HG02870 (cell line): ENCODE data around the gene IL1RN.

ENCODE experiments used
- ATAC-seq: cut with Tn5 transposase; IDR thresholded peaks from one replicate; pipeline ENCODE4 v1.9.1; 2021; ENCODE audit warnings: mild to moderate bottlenecking, moderate library complexity; ENCODE audit not compliant: unreplicated experiment

The IL1RN gene

DNA sequence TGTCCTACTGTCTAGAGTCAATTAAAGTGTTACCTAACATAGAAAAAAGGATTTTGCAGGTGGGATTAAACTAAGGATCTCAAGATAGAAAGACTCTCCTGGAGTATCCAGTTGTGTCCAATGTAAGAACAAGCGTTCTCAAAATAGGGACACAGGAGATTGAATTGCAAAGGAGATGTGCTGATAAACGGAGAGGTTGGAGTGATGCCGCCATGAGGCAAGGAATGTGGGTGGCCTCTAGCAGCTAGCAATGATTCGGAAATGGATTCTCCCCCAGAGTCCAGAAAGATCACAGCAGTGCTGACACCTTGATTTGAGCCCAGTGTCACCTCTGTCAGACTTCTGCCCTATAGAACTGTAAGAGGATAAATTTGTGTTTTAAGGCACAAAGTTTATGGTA, 24.1 kb upstream of the IL1RN start:
- ATAC-seq: no peak

DNA sequence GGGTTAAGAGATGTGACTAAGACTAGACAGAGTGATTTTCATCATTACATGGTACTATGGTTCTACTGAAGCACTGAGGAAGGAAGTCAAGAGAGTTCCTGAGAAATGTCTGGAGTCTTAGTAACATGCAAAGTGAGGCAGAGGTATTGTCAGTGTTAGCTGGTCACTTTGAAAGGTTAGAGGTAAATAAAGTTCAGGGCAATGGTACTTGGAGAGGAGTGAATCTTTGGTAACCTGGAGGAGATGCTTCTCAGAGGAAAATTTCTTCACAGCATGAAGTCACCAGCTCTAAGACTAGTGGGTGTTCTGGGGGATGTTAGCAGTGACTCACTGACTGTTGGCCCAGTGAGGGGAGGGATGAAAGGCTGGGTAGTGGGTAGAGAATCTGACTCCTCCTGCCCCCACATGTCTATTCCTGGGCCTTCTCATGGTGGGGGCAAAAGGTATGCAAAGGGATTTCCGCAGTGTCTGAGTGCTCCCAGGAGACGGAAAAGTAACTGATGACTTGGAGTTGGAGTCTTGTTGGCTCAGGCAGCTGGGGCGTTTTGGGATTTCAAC, 23.3 kb upstream of the IL1RN start:
- no peak for ATAC-seq

DNA sequence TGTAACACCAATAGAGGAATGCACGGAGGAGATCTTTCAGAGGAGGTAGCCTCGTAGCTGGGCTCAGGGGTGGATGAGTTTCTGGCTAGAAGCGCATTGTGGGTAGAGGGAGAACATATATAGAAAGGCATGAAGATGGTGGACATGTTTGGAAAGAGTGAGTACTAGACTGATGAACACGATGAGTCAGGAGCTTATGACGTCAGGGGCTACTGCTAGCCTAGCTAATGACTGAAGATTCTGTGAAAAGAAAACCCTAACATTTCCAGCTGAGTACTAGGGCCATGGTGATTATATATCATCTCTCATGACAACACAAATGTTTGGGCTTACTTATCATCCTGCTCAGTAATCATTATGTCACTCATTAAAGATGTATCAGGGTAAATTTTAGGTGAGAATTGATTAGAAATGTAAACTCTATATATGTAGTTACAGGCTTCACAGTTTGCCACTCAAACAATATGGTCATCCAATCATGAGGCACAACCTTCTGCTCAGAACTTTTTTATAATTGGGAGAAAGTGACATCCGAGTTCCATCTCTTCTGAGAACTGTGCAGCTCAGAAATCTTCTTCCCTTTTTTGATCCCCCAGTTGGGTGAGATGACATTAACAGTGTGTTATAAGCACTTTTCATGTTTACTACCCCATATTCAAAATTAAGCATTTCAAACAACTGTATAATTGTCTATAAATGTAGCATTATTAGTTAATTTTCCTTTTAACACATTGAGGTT, 22.2 kb upstream of the IL1RN start:
- no peak for ATAC-seq

GRCh38 chr2:113111121-113111520, 16.3 kb upstream of the IL1RN start:
- no peak for ATAC-seq

- no peak for ATAC-seq
Observed at GRCh38 chr2:113111823-113112287, 15.5 kb upstream of the IL1RN start.

- ATAC-seq: no peak
Observed at GRCh38 chr2:113112441-113112840, 15.0 kb upstream of the IL1RN start.

DNA sequence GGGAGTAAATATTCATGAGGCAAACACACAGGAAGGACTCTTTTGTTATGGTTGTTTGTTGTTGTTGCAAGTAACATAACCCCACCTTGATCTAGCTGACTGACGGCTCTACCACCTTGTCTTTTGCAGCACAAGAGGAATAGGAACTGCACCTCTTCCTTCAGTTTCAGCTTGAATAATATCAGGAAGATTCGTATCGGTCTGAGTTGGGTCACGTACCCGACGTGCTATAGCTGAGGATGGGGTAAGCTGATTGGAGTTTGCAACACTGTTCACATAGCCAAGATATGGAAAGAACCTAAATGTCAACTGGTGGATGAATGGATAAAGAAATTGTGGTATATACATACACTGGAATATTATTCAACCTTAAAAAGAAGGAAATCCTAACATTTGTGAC, 14.5 kb upstream of the IL1RN start:
- no peak for ATAC-seq

- no peak for ATAC-seq
Observed at GRCh38 chr2:113113807-113114206, 13.6 kb upstream of the IL1RN start.

DNA sequence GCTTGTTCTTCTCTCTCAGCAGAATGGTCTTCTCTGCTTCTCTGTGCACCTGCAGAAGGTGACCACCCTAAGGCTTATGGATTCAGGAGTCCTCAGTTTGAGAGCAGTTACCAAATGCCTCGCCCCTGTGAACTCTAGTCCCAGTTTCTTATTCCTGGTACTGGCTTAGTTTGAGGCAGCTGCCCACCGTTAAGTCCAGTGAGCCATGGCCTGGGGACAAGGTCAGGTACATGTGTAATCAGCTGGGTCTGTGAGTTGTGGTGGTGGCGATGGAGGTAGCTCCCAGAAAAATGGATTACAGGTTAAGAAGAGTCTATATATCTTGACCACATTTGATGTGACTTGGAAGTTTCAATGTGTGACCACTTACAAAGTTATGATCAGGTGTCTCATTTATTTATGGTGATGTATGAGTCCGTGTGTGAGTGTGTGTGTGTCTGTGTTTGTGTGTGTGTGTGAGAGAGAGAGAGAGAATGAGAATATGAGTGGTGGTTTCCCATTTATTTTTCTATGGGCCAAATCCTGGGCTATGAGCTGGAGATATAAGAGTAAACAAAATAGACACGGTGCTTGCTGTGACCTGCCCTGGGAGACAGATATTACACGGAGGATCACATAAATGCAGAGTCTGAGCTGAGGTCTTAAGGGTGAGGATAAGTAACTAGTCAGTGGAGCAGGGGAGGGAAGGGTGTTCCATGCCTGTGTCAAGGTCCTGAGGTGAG, 13.0 kb upstream of the IL1RN start:
- ATAC-seq: no peak

GRCh38 chr2:113114996-113115395, 12.4 kb upstream of the IL1RN start:
- ATAC-seq: no peak

DNA sequence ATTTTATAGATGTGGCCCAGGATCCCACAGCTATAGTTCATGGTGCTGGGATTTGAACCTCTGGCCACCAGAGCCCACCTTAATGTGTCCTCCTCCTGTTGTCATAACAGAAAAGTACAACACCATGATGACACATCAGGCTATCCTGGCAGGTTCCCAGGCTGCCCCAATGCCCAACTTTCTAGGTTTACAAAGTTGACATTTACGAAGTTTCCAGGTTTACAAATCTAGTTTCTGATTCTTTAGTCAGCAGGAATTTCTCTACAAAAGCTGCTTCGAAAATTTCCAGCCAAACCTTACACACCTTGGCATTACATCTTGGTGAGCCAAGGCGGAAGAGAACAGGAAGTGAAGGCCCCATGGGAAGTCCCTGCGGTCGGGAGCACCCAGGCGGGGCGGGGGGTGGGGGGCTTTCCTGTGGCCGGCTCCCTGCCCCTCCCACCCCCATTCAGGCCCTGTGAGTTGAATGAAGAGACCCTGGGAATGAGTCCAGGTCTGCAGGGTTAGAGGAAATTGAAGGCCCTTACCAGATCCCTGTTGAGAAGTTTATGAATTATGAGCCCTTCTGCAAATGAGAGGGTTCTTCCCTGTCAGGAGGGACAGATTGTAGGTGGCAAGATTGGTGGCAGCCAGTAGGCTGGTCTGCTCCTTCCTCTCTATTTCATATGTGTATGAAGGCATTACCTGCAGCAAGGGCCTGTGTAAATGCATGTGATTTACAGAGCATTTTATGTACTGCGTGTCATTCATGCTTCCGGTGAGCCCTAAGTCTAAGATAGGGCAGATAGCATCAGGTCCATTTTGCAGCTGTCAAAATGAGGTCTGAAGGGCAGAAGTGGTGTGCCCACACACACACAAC, 11.1 kb upstream of the IL1RN start:
- ATAC-seq: no peak

DNA sequence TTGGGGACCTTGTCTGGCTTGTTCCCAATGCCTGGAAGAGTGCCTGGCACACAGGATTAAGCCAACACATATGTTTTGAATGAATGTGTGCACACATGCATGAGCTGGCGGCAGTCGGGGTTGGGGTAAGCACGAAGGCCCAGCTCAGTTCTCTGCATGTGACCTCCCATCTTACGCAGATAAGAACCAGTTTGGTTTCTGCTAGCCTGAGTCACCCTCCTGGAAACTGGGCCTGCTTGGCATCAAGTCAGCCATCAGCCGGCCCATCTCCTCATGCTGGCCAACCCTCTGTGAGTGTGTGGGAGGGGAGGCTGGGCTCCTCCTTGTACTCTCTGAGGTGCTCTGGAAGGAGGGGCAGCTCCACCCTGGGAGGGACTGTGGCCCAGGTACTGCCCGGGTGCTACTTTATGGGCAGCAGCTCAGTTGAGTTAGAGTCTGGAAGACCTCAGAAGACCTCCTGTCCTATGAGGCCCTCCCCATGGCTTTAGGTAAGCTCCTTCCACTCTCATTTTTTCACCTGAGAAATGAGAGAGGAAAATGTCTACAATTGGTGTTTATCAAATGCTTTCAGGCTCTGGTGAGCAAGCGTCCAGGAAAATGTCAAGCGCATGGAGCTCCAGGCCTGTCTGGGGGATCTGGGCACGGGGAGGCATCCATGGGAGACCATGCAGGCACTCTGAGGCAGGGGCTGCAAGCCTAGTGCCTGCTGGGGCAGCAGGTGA, 9.7 kb upstream of the IL1RN start:
- ATAC-seq: no peak

GRCh38 chr2:113118263-113118657, 9.1 kb upstream of the IL1RN start:
- ATAC-seq: no peak

- no peak for ATAC-seq
Observed at GRCh38 chr2:113119111-113119510, 8.3 kb upstream of the IL1RN start.

DNA sequence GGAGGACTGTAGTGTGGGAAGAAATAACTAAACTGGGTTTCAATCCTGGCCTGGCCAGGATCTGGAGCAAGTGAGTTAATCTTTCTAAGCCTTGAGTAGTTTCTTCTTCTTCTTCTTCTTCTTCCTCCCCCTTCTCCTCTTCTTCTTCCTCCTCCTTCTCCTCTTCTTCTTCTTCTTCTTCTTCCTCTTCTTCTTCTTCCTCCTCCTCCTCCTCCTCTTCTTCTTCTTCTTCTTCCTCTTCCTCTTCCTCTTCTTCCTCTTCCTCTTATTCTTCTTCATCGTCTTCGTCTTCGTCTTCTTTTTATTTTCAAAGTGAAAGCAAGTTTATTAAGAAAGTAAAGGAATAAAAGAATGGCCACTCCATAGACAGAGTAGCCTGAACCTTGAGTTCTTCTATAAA, 6.5 kb upstream of the IL1RN start:
- no peak for ATAC-seq

GRCh38 chr2:113122364-113122763, 5.0 kb upstream of the IL1RN start:
- no peak for ATAC-seq

DNA sequence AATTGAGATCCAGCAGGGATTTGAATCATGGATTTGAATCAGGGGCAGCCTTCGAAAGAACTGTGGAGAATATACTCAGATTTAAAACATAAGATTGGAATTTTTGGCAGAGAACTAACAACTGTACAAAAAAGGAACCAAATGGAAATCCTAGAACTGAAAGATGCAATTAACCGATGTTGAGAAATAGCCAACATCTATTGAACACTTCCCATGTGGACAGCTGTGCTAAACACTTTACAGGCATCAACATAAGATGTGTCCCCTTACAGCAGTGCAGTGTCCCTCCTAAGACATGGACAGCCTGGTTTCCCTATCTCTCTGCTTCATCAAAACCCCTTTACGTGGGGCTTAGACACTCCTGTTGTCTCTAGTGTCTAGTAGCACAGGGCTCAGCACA, 3.7 kb upstream of the IL1RN start:
- ATAC-seq: no peak

- peak; percentile 42 for ATAC-seq
Observed at GRCh38 chr2:113124181-113124961, 3.0 kb upstream of the IL1RN start.

GRCh38 chr2:113124984-113125855, 2.2 kb upstream of the IL1RN start:
- no peak for ATAC-seq
